NCI-H226 (cell line): ENCODE results near the gene RBBP5.

ENCODE experiments used
- DNase-seq: peaks from one replicate; pipeline ENCODE4 v3.0.0-alpha.2; 2015

RBBP5 gene

GRCh38 chr1:205073511-205073910 lies 48.3 kb downstream of the RBBP5 start:
- DNase-seq = no peak

DNA sequence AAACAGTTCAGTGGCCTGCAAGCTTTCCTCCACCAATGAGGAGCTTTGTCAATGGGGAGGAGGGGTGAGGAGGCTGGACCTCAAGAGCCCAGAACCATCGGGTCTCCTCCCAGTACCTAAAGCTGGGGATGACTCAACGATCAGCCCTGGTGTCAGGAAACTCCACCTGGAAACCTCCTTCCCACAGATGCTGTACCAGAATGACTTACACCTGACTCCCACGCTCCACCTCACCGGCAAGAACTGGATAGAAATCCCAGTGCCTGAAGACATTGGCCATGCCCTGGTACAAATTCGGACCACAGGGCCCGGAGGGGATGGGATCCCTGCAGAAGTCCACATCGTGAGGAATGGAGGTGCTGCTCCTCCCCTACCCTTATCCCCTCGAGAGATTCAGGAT lies 48.9 kb downstream of the RBBP5 start:
- peak; percentile 48 for DNase-seq

DNA sequence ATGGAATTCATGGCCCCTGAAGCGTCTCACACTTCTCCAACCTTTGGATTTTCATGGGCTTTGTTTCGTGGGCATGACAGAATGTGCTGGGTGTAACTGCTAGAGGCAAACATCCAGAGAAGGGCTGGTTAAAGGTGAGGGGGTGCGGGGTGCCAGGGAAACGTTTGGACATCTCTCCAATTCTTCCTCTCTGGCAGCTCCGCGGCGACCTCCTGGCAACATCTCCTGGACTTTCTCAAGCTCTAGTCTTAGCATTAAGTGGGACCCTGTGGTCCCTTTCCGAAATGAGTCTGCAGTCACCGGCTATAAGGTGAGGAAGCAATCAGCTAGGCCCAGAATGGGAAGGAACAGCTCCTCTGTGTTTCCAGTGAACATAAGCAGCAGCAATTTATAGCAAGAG lies 49.5 kb downstream of the RBBP5 start:
- no peak for DNase-seq

DNA sequence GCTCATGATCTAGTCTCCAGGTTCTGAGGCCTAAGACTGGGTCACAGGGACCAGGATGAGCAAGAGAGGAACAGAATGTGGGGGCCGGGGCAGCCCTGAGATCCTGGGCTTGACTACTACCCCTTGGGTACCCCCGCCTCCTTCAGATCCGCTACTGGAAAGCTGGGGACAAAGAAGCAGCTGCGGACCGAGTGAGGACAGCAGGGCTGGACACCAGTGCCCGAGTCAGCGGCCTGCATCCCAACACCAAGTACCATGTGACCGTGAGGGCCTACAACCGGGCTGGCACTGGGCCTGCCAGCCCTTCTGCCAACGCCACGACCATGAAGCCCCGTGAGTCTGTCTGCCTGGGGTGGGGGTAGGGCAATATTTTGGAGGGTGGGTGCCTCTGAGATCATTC lies 50.0 kb downstream of the RBBP5 start:
- DNase-seq = no peak

GRCh38 chr1:205071028-205071409 lies 50.8 kb downstream of the RBBP5 start:
- DNase-seq = no peak

DNA sequence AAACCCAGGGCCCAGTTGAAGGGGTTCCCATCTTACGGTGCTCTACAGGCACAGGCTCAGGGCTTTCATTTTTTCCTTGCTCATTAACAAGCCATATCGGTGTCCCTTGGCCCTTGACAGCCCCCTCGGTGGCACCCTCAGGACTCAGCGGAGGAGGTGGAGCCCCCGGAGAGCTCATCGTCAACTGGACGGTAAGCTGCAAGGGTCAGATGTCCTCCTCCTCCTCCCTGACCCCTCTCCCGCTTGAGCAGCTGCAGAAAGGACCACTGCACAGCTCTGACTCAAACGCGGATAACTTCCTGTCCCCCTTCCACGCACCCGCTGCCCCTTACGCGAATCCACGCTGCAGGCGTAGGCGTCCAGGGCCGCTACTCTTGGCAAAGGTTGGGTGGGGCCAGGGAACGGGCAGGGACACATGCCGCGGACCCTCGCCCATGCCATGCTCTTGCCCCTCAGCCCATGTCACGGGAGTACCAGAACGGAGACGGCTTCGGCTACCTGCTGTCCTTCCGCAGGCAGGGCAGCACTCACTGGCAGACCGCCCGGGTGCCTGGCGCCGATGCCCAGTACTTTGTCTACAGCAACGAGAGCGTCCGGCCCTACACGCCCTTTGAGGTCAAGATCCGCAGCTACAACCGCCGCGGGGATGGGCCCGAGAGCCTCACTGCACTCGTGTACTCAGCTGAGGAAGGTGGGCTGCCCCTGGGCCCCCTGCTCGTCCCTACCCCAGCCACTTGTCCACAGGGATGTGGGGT lies 52.2 kb downstream of the RBBP5 start:
- DNase-seq = no peak

GRCh38 chr1:205068457-205069040 lies 53.2 kb downstream of the RBBP5 start:
- no peak for DNase-seq

DNA sequence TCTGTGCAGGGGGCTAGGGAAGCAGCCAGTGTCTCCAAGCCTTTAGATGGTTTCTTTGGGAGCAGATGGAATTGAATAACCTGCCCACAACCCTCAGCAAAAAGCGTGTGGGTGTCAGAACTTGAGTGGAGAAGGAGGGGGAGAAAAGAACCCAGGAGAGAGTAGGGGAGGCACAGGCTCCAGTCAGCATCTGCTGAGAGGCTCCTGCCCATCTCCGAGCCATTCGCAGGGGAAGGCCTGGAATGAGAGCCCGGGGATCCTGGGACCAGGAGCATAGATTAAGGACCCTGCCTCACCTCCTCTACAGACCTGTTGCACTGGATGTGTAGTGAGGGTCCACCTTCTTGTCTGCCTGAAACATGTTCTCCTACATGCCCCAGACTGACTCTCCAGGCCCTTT lies 53.8 kb downstream of the RBBP5 start:
- DNase-seq = no peak

DNA sequence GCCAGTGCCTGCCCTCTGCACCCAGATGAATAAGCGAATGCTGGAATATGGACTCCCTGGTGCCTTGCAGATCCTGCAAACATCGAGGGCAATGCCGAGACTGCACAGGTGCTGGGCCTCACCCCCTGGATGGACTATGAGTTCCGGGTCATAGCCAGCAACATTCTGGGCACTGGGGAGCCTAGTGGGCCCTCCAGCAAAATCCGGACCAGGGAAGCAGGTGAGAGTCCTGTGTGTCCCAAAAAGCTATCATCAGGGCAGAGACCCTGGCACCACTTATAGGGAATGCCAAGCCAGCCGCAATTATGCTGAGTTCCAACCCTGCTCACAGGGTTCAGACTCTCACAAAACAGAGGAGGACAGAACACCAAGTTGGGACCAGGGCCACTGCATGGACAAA lies 54.7 kb downstream of the RBBP5 start:
- DNase-seq = no peak

DNA sequence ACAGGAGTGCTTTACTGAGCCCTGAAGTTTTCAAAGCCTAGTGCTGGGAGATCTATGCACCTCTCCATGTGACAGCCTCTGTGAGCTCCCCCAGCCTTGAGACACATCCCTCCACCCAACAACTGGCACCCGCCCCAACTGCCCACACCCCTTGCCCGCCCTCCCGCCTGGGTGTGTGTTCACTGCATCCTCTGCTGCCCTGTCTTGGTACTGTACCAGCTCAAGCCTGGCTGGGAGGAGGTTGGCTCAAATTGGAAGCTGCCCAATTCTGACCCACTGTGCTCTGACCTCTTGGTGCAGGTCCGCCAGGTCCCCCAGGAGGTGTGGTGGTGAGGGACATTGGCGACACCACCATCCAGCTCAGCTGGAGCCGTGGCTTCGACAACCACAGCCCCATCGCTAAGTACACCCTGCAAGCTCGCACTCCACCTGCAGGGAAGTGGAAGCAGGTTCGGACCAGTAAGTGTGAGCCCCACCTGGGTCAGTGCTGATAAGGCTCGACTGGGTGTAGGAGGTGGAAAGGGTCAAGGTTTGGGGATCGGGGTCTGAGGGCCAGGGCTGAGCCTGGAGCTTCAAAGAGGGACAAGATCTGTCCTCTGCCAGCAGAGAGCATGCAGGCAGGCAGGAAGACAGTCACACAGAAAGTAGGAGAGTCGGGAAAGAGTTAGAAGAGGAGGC lies 55.5 kb downstream of the RBBP5 start:
- no peak for DNase-seq

GRCh38 chr1:205065666-205066065 lies 56.1 kb downstream of the RBBP5 start:
- DNase-seq = no peak

GRCh38 chr1:205064741-205065316 lies 56.9 kb downstream of the RBBP5 start:
- no peak for DNase-seq

DNA sequence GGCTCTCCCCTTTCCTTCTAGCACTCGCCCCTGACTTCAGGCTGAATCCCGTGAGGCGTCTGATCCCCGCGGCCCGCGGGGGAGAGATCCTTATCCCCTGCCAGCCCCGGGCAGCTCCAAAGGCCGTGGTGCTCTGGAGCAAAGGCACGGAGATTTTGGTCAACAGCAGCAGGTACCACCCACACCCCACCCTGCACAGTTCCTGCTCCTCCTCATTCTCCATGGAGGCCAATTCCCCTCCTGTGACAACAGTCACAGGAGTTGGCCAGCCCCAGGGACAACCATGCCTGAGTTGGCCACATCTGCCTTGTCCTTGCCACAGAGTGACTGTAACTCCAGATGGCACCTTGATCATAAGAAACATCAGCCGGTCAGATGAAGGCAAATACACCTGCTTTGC lies 57.5 kb downstream of the RBBP5 start:
- no peak for DNase-seq

DNA sequence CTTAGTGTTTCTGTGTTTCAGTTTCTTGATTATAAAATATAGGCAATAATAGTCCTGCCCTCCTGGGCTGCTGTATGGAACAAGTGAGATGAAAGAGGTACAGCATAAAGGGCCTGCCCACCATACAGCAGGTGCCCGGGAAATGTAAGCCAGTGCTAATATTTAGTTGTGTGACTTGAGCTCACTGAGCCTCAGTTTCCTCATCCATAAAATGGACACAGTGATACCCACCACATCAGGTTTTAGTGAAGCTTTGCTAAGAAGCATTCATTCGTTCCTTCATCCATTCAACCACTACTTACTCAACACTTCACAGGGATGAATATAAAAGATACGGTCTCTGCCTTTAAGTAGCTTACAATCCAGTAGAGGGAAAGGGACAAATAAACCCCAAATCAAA lies 58.9 kb downstream of the RBBP5 start:
- no peak for DNase-seq

DNA sequence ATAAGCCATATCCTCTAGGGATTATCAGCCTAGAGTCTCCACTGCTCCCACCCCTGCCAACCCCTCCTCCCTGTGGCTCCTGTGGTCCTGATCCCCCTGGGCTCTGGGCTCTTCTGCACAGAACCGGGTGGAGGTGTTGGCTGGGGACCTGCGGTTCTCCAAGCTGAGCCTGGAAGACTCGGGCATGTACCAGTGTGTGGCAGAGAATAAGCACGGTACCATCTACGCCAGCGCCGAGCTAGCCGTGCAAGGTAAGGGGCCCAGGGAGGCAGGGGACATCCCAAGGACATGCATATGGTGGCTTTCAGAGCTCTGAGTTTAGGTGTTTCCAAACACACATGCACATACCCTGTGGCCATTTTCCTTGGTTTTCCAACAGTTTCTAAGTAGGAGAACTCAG lies 59.5 kb downstream of the RBBP5 start:
- DNase-seq = no peak

DNA sequence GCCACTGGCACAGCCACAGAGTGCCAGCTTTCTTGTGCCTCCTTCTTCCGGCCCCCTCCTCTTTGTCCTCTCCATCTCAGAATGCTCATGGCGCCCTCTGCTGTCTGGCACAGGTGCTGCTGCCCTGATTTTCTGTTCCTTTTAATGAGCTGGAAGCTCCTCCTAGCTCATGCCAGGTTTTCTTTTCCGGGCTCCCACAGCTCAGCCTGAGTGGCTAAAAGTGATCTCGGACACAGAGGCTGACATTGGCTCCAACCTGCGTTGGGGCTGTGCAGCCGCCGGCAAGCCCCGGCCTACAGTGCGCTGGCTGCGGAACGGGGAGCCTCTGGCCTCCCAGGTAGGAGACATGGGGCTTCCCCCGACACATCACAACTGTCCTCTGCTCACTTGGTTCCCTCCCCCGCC lies 60.1 kb downstream of the RBBP5 start:
- DNase-seq = peak; percentile 37

DNA sequence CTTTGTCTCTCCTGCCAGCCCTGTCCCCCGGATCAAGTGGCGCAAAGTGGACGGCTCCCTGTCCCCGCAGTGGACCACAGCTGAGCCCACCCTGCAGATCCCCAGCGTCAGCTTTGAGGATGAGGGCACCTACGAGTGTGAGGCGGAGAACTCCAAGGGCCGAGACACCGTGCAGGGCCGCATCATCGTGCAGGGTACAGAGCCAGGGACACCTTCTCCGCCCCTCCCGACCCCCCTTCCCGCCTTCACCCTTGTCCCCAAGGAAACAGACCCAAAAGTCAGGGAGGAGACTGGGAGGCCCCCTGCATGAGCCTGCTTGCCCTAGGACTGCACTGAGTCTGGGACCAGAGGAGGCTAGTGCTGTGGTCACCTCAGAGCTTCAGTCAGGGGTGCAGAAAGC lies 60.6 kb downstream of the RBBP5 start:
- DNase-seq = no peak

DNA sequence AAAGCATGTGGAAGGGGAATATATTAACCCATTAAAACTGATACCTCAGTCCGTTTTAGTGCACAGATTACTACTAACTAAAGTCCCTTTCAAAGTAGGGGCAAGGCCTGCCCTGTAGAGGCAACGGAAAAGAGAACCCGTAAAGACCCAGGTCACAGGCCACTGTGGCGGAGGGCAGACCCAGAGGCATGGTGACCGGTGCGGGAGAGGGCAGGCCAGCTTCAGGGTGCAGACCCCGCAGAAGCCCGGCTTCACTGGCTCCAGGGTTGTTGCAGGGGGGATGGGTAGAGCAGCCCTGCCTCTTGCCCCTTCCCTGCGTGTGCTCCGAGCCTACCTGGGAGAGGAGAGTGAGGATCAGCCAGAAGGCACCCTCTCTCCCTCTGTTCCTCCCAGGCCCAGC lies 61.0 kb downstream of the RBBP5 start:
- DNase-seq = no peak

DNA sequence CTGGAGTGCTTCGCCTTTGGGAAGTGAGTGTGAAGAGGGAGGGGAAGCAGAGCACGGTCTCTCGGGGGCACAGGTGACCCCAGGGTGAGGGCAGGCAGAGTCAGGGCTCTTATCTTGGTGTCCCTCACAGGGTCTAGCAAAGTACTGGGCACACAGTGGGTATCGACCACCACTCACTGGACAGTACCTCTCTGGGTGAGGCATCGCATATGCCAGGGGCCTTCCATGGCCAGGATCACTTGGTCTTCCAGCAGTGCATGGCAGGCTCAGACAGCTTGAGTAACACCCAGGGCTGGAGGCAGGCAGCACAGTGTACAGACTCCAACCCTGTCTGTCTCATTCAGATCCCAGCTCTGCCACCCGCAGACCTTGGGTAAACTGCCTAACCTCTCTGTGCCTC lies 62.1 kb downstream of the RBBP5 start:
- DNase-seq = no peak

DNA sequence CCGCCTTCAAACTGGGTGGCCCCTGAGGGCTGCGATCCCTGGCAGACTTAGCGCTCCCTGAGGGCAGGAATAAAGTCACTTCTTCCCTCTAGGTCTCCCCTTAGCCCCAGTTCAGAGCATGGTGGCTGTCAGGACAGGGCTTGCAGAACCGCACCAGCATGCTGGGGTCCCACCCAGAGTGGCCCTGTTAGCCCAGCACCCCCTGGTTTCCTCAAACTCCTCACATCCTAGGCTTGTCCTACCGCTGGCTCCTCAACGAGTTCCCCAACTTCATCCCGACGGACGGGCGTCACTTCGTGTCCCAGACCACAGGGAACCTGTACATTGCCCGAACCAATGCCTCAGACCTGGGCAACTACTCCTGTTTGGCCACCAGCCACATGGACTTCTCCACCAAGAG lies 62.9 kb downstream of the RBBP5 start:
- DNase-seq = no peak

GRCh38 chr1:205057808-205058575 lies 63.8 kb downstream of the RBBP5 start:
- DNase-seq = no peak

DNA sequence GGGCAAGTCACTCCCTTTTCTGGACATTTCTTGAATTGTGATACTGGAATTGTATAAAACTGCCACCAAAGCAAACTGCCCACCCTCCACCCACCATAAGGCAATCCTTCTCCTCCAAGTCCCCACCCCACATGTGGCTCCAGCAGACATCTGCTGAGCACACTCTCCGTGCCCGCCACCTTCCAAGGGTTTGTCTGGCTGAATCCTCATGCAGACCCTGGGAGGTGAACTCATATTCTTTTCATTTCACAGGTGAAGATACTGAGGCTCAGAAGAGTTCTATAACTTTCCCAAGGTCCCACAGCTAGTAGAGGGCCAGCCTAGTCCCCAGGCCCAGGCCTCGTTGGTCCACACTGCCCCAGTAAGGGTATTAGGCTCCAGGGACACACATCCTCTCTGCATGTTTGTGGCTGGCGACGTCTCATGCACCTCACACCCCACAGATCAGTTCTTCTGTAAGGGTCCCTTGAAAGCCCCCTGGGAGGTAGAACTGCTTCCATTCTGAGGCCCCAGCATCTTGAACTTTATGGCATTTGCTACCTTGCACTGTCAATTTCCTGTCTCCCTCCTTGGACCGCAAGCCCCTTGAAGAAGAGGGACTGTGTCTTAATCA lies 64.7 kb downstream of the RBBP5 start:
- no peak for DNase-seq

DNA sequence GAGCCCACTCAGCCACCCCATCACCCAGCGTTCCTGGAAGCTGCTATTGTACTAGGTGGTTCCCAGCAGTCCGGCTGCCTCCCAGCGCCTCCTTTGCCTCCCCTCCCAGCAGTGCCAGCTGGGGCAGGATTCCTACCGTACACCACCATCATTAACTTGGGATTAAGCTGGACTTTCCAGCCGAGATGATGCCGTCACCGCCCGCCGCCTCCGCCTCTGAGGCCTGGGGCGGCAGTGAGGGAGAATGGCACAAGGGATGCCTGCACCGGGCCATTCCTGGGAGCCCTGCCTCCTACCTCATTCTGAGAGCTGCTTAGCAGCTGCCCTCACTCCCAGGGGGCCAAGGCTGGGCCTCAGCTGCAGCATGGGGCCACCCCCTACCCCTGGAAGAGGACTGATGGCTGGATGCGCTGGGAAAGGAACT lies 65.6 kb downstream of the RBBP5 start:
- no peak for DNase-seq
